DMS114 treated with DMSO at 0.1 percent for 48 hours (cell line): Measurements from ENCODE around the gene KCNQ2.

Experiments used
- DNase-seq: peaks from one replicate; lab custom pipeline; 2025; ENCODE audit not compliant: unreplicated experiment; lab: John Stamatoyannopoulos, UW

KCNQ2 gene

GRCh38 chr20:63404129-63405085 lies 68.0 kb downstream of the KCNQ2 start:
- no peak for DNase-seq

- DNase-seq = no peak
Measured at GRCh38 chr20:63403403-63404105, 68.9 kb downstream of the KCNQ2 start.

- DNase-seq = no peak
Measured at GRCh38 chr20:63402860-63403220, 69.6 kb downstream of the KCNQ2 start.

- no peak for DNase-seq
Measured at GRCh38 chr20:63402181-63402859, 70.1 kb downstream of the KCNQ2 start.

- DNase-seq = no peak
Measured at GRCh38 chr20:63401384-63402110, 70.9 kb downstream of the KCNQ2 start.

- no peak for DNase-seq
Measured at GRCh38 chr20:63400486-63401210, 71.8 kb downstream of the KCNQ2 start.

- DNase-seq = no peak
Measured at GRCh38 chr20:63399596-63400375, 72.7 kb downstream of the KCNQ2 start.

GRCh38 chr20:63398744-63399514 lies 73.5 kb downstream of the KCNQ2 start:
- DNase-seq = no peak

- no peak for DNase-seq
Measured at GRCh38 chr20:63397946-63398450, 74.5 kb downstream of the KCNQ2 start.

- DNase-seq = no peak
Measured at GRCh38 chr20:63397155-63397843, 75.2 kb downstream of the KCNQ2 start.

- DNase-seq = no peak
Measured at GRCh38 chr20:63396300-63396699, 76.2 kb downstream of the KCNQ2 start.

- no peak for DNase-seq
Measured at GRCh38 chr20:63395723-63396122, 76.7 kb downstream of the KCNQ2 start.

GRCh38 chr20:63394920-63395455 lies 77.5 kb downstream of the KCNQ2 start:
- DNase-seq = no peak

GRCh38 chr20:63394069-63394919 lies 78.2 kb downstream of the KCNQ2 start:
- no peak for DNase-seq

- no peak for DNase-seq
Measured at GRCh38 chr20:63393566-63393965, 78.9 kb downstream of the KCNQ2 start.

- DNase-seq = no peak
Measured at GRCh38 chr20:63392465-63393365, 79.7 kb downstream of the KCNQ2 start.
